GM18870 (cell line): ENCODE results near the gene ADAMTS16.
A peak's percentile ranks its signal among the peaks of the same experiment; 100 is the strongest.

Experiments used
- ATAC-seq: cut with Tn5 transposase; IDR thresholded peaks from one replicate; pipeline ENCODE4 v1.9.1; 2021; ENCODE audit warnings: moderate library complexity; ENCODE audit not compliant: unreplicated experiment

ADAMTS16 gene

GRCh38 chr5:5182508-5183188, 42.5 kb downstream of the ADAMTS16 start:
- no peak for ATAC-seq

DNA sequence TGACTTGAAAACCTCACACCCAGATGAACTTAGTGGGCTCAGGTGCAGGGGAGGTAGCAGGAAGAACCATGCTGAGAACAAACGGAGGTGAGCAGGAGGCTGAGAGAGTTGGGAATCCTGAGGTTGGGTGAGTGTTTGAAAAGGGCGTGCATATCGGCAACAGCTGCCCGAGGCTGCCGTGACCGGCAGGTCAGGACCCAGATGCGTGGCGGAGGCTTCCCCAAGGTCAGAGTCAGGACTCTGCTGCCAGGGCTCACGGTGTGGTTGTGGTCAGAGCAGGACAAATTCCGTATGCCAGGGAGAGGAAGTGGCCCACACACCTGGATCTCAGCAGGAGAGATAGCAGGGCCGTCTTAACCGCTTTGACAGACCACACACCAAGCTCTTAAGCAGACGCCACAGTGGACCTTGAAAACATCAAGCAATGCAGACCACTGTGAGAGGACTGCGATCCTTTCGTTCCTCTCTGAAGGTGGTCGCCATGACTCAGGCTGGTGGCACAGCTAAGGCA, 43.1 kb downstream of the ADAMTS16 start:
- no peak for ATAC-seq

DNA sequence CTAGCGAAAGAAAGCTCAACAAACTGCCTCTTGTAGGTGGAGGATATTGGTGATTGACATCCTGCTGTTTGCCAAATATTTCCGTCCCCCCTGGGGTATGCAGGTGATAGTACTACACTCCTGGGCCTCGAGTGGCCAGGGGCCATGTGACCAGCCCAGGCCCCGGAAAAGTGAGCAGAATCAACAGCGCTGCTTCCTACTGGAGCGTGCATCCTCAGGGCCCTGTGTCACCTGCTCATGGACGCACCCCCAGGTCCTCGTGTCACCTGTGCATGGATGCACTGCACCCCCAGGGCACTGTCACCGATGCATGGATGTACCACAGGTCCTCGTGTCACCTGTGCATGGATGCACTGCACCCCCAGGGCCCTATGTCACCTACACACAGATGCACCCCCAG, 43.8 kb downstream of the ADAMTS16 start:
- ATAC-seq = no peak

DNA sequence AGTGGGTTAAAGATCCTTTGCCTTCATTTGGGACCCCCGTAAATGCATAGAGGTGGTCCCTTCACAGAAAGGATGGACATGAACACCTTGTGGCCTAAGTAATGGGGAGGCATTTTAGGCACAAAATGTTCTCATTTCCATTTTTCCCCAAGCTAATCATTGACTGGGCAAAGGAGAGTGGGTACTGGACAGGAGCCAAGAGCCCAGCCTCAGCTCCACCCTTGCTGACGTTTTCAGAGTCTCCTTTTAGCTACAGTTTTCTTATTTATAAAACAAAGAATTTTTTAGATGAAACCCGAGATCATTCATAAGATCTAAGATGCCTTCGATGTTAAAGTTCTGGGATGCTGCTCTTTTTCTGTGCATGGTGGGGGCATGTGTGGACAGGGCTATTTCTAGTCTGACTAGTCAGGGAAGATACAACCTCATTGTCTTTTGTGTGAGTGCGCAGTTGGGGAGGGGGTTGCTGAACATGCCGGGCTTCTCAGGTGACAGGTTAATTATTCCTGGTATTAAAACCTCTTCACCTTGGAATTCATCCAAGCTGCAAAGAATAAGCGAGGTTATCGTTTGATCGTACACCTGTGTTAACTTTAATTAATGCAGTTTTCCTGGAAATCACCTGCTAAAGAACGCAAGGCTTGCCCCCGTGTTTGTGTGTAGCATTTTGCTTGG, 48.4 kb downstream of the ADAMTS16 start:
- ATAC-seq = no peak

- ATAC-seq = no peak
Measured at GRCh38 chr5:5189051-5189430, 48.9 kb downstream of the ADAMTS16 start.

- no peak for ATAC-seq
Measured at GRCh38 chr5:5191906-5192305, 51.8 kb downstream of the ADAMTS16 start.

DNA sequence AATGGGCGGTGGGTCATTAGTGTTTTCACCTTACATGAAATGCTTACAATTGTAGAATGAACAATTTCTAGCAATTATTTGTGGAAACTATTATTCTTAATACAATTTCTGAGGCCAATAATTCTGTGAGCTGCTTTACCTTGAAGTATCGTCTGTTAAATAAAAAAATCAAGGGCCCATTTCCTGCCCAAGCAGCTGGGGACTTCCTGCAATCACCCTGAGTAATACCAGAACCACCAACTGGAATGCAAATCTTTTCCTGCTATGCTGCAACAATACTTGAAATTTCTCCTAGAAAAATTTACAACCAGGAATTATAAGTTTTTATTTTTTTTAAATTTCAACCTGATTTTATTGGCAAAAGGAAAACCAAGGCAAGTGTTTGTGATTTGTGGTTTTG, 52.6 kb downstream of the ADAMTS16 start:
- no peak for ATAC-seq

DNA sequence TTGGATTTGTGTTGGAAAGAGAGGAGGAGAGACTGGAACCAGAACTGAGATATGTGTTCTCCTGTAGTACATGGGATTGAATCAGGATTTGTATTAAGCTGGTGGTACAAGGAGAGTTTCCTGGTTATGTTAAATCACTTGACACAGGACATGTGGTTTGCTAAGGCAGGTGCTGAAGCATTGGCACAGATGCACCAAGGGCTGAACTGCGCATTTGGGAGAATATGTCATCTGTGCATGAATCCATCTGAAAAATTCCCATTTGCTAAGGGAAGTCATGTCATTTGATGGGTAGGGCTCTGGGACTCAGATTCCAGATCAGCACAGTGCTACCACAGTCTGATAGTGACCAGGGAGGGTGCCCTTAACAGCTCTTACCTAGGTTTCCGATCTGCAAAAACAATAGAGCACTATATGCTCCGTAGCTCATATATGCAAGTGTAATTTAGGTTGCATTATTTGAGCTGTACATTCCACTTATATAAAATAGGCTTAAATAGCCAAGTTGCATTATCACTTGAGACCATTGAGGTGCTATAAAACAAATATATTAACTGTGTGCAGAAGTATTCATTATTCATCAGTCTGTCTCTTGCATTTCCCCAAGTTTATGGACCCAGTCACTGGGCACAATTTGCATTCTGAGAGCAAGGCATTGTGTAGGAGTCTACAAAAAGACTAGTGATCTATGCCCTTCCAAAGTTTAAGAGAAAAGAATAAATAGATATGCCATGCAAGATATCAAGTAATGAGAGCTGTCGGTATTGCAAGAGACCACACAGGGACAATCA, 55.2 kb downstream of the ADAMTS16 start:
- ATAC-seq = no peak

DNA sequence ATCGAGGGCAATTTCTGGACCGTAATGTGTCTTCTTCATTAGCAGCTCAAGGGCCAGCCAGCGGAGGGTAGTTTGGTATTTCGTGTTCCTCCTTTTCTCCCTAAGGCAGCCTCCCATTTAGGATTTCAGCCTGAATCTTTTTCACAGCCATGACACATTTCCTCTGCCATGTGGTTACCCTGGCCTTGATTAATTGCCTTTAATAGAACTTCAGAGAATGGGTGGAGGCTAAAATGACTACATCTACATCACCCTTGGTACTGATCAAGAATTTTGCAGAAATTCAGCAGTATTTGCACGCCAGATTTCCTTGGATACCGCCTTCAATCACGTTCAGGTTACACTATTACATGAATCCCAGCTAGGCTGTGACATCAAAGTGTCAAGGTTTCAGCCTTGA, 58.0 kb downstream of the ADAMTS16 start:
- ATAC-seq = no peak

DNA sequence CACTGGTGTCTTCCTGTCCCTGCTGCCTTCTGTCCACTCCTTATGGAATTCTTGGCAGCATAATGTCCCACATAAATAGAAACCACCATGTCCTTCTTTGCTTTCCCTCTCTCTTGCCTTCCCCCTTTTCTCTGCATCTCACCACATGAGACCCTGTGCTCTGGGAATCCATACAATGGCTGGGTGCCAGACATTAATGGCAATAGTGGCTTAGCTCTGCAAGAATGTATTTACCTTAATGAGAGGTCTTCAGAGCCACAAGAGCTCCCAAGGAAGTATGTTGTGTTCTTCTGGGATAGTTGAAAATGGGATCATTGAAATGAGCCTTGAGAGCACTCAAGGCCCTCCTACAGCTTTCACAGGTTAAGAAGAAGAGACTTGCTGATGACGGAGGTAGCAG, 58.7 kb downstream of the ADAMTS16 start:
- ATAC-seq = no peak

- no peak for ATAC-seq
Measured at GRCh38 chr5:5199495-5199894, 59.4 kb downstream of the ADAMTS16 start.

GRCh38 chr5:5200133-5200532, 60.0 kb downstream of the ADAMTS16 start:
- ATAC-seq = no peak

- ATAC-seq = no peak
Measured at GRCh38 chr5:5202321-5202720, 62.2 kb downstream of the ADAMTS16 start.

GRCh38 chr5:5203451-5203850, 63.3 kb downstream of the ADAMTS16 start:
- no peak for ATAC-seq

DNA sequence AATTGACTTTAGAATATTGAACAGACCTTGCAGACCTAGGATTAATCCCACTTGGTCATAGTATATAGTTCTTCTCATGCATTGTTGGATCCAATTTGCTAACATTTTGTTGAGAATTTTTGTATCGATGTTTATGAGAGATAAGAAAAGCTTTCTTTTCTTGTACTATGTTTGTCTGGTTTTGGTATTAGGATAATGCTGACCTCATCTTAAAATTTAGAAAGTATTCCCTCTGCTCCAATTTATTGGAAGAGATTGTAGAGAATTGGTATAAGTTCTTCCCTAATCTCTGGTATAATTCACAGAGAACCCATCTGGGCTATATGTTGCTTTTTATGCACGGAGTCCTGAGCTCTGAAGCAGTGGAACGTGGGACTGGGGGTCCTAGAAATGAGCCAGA, 67.7 kb downstream of the ADAMTS16 start:
- no peak for ATAC-seq

- ATAC-seq = no peak
Measured at GRCh38 chr5:5209089-5209488, 69.0 kb downstream of the ADAMTS16 start.

DNA sequence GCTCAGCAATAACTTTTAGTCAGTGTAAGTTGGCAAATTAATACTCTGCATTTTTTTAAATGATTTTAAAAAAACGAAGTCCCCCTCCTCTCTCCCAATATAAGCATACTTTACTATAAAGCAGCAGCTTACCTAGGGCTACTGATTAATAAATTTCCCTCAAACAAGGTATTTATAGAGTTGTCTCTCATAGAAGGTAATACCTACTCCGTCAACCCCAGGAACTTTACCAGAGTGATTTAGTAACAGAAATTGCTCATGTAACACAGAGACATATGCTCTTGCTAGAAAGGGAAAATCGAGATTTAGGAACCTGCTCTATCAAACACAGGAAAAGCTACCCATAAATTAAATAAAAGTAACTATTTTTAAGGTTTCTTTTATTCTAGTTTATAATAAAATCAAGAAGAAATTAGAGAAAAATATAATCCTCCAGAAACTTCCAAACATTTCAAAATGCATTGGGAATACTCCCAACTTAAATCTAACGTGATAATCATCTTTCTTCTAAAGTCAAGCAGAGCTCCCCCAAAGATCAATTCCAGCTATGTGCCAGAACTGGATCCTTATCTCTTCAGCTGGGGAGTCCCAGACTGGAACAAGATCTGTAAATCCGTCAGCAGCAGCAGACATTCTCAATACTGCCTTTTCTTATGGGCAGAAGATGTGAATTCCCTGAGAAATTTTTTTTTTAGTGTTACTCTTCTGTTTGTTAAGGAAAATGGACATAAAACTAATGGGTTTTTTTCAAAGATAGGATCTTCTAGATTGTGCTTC, 69.6 kb downstream of the ADAMTS16 start:
- ATAC-seq = no peak

- peak; percentile 97 for ATAC-seq
Measured at GRCh38 chr5:5217371-5217770, 77.2 kb downstream of the ADAMTS16 start.

DNA sequence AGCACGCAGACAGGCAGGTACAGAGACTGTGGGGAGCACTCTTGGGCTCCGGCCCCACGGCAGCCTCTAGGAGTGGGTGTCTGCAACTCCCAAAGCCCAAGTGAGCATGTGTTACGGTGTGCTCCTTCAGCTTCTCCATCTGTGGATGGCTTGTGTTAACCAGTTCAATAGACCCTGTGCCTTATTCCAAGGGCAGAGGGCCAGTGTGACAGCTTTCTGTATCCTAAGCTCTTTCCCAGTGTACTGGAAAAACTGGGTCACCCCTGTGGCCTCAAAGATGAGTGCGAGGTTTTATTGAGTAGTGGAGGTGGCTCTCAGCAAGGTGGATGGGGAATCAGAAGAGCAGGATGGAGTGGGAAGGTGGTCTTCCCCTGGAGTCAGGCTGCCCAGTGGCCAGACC, 78.3 kb downstream of the ADAMTS16 start:
- ATAC-seq = no peak

DNA sequence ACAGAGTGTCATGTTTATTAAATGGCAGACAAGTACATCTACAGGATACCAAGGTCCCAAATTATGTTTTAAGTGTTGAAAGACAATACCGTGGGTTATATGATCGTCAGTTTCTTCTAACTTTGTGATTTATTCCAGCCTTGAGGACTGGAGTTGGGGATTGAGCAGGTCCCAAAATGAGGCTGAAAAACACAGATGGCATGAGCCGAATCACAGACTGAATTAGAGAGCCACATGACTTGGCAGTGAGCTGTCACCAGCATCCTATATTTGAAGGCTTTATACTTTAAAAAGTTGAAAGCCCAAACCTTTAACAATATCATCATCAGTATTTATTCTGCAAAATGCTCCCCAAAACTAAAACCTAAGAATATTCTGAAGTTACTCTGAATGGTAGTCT, 79.4 kb downstream of the ADAMTS16 start:
- ATAC-seq = no peak
